Progenitor cell of endocrine pancreas (in vitro differentiated cells): ENCODE data around the gene MAP2K3. TPM values are rescaled to one million over a fixed set of nuclear protein-coding genes. Genes with fewer than 3 reads are reported as not detected.
"Not testable (repeated sequence)": the region's sequence is repeated elsewhere in the genome, so short reads cannot be mapped to it uniquely, and the experiment has no call there.

Source experiments
- DNase-seq: peaks from one replicate; pipeline ENCODE4 v3.0.0; 2021; ENCODE audit warnings: low spot score; ENCODE audit not compliant: unreplicated experiment
- H3K27ac Mint-ChIP-seq: 2 replicates; pipeline ENCODE4 v1.8.0; 2021; ENCODE audit warnings: mild to moderate bottlenecking, moderate library complexity, mixed read lengths
- H3K27me3 Mint-ChIP-seq: 2 replicates; pipeline ENCODE4 v1.8.0; 2021; ENCODE audit warnings: mixed read lengths
- H3K36me3 Mint-ChIP-seq: 2 replicates; pipeline ENCODE4 v1.8.0; 2022; ENCODE audit warnings: mixed read lengths; ENCODE audit not compliant: insufficient read depth
- H3K4me1 Mint-ChIP-seq: 2 replicates; pipeline ENCODE4 v1.8.0; 2021; ENCODE audit warnings: low read depth, mixed read lengths
- H3K4me3 Mint-ChIP-seq: 2 replicates; pipeline ENCODE4 v1.8.0; 2021; ENCODE audit warnings: low read depth, mild to moderate bottlenecking, moderate library complexity, mixed read lengths
- H3K9me3 Mint-ChIP-seq: 2 replicates; pipeline ENCODE4 v1.8.0; 2021; ENCODE audit warnings: low read depth, mixed read lengths
- CTCF ChIP-seq: fragments of 200-600 bp; sonication (generic); IDR thresholded peaks from one replicate; pipeline ENCODE4 v1.5.0; 2021; ENCODE audit warnings: antibody characterized with exemption, mild to moderate bottlenecking; ENCODE audit not compliant: unreplicated experiment
- total RNA-seq: library from RNA; stranded (reverse); gene quantifications from 2 replicates; pipeline ENCODE4 v1.2.1, GENCODE V29; 2021

The MAP2K3 gene
- total RNA-seq, 1 donor from 2014 or later, result 24.7 TPM

- no peak for DNase-seq
- Mint-ChIP-seq H3K4me3 (no peak overlapping the region), H3K27ac (no peak overlapping the region), H3K27me3 (peaks cover 3% of the 10 kb centered on the region), H3K9me3 (peaks cover 8% of the 10 kb centered on the region), H3K36me3 (no peaks in the 10 kb centered on the region), H3K4me1 (no peaks in the 10 kb centered on the region)
- TF ChIP-seq CTCF, result no peak
These were observed 46.1 kb downstream of the MAP2K3 start for GRCh38 chr17:21330436-21331160.

GRCh38 chr17:21336541-21337294, 52.2 kb downstream of the MAP2K3 start:
- not testable (repeated sequence) for H3K36me3 Mint-ChIP-seq, DNase-seq, H3K4me1 Mint-ChIP-seq, H3K4me3 Mint-ChIP-seq, H3K9me3 Mint-ChIP-seq, H3K27ac Mint-ChIP-seq, H3K27me3 Mint-ChIP-seq

GRCh38 chr17:21337981-21338625, 53.6 kb downstream of the MAP2K3 start:
- not testable (repeated sequence) for H3K36me3 Mint-ChIP-seq, DNase-seq, H3K27ac Mint-ChIP-seq, H3K9me3 Mint-ChIP-seq, H3K27me3 Mint-ChIP-seq, H3K4me1 Mint-ChIP-seq, H3K4me3 Mint-ChIP-seq

GRCh38 chr17:21339011-21339410, 54.5 kb downstream of the MAP2K3 start:
- Mint-ChIP-seq H3K9me3 (peaks cover 3% of the 10 kb centered on the region), H3K4me1 (no peaks in the 10 kb centered on the region), H3K27me3 (no peaks in the 10 kb centered on the region), H3K36me3 (no peaks in the 10 kb centered on the region), H3K27ac (no peak overlapping the region), H3K4me3 (no peak overlapping the region)
- DNase-seq, result no peak
- TF ChIP-seq CTCF, result no peak

GRCh38 chr17:21339571-21339970, 55.1 kb downstream of the MAP2K3 start:
- H3K9me3 Mint-ChIP-seq, H3K4me1 Mint-ChIP-seq, H3K27me3 Mint-ChIP-seq, H3K4me3 Mint-ChIP-seq, H3K36me3 Mint-ChIP-seq, H3K27ac Mint-ChIP-seq, DNase-seq: not testable (repeated sequence)

- not testable (repeated sequence) for H3K9me3 Mint-ChIP-seq, H3K4me1 Mint-ChIP-seq, H3K27me3 Mint-ChIP-seq, H3K27ac Mint-ChIP-seq, DNase-seq, H3K36me3 Mint-ChIP-seq, H3K4me3 Mint-ChIP-seq
These were observed 55.9 kb downstream of the MAP2K3 start for GRCh38 chr17:21340407-21340806.

GRCh38 chr17:21341279-21341678, 56.8 kb downstream of the MAP2K3 start:
- H3K4me1 Mint-ChIP-seq, H3K36me3 Mint-ChIP-seq, H3K9me3 Mint-ChIP-seq, DNase-seq, H3K27me3 Mint-ChIP-seq, H3K4me3 Mint-ChIP-seq, H3K27ac Mint-ChIP-seq: not testable (repeated sequence)

GRCh38 chr17:21341925-21342540, 57.5 kb downstream of the MAP2K3 start:
- not testable (repeated sequence) for DNase-seq, H3K9me3 Mint-ChIP-seq, H3K4me3 Mint-ChIP-seq, H3K27me3 Mint-ChIP-seq, H3K4me1 Mint-ChIP-seq, H3K36me3 Mint-ChIP-seq, H3K27ac Mint-ChIP-seq

- H3K9me3 Mint-ChIP-seq, DNase-seq, H3K4me3 Mint-ChIP-seq, H3K36me3 Mint-ChIP-seq, H3K27ac Mint-ChIP-seq, H3K27me3 Mint-ChIP-seq, H3K4me1 Mint-ChIP-seq: not testable (repeated sequence)
These were observed 58.8 kb downstream of the MAP2K3 start for GRCh38 chr17:21343061-21343949.

GRCh38 chr17:21344801-21345200, 60.3 kb downstream of the MAP2K3 start:
- DNase-seq, H3K9me3 Mint-ChIP-seq, H3K4me1 Mint-ChIP-seq, H3K27me3 Mint-ChIP-seq, H3K36me3 Mint-ChIP-seq, H3K27ac Mint-ChIP-seq, H3K4me3 Mint-ChIP-seq: not testable (repeated sequence)
